HG02678 (cell line): ENCODE measurements around the gene ANAPC16.
"Not testable (repeated sequence)": the region's sequence is repeated elsewhere in the genome, so short reads cannot be mapped to it uniquely, and the experiment has no call there.

ENCODE experiments used
- ATAC-seq: cut with Tn5 transposase; IDR thresholded peaks from one replicate; pipeline ENCODE4 v1.9.1; 2021; ENCODE audit warnings: mild to moderate bottlenecking, moderate library complexity; ENCODE audit not compliant: unreplicated experiment

Gene ANAPC16

GRCh38 chr10:72261784-72262404, 46.1 kb downstream of the ANAPC16 start:
- ATAC-seq: no peak

- no peak for ATAC-seq
Measured at GRCh38 chr10:72263613-72264241, 47.9 kb downstream of the ANAPC16 start.

- no peak for ATAC-seq
Measured at GRCh38 chr10:72264536-72264935, 48.7 kb downstream of the ANAPC16 start.

GRCh38 chr10:72265508-72265907, 49.7 kb downstream of the ANAPC16 start:
- no peak for ATAC-seq

GRCh38 chr10:72265990-72266865, 50.4 kb downstream of the ANAPC16 start:
- ATAC-seq: no peak

GRCh38 chr10:72267381-72267780, 51.6 kb downstream of the ANAPC16 start:
- ATAC-seq: no peak

- no peak for ATAC-seq
Measured at GRCh38 chr10:72267819-72268399, 52.1 kb downstream of the ANAPC16 start.

GRCh38 chr10:72268475-72269200, 52.8 kb downstream of the ANAPC16 start:
- not testable (repeated sequence) for ATAC-seq

- ATAC-seq: no peak
Measured at GRCh38 chr10:72270607-72271281, 54.9 kb downstream of the ANAPC16 start.

- ATAC-seq: peak; percentile 21
Measured at GRCh38 chr10:72272689-72273409, 57.0 kb downstream of the ANAPC16 start.

- peak; percentile 86 for ATAC-seq
Measured at GRCh38 chr10:72273410-72274212, 57.8 kb downstream of the ANAPC16 start, which contains the start of gene DDIT4. DDIT4 (plus strand) TSS chr10:72273924; CDS start chr10:72274217, 293 bp downstream.

- ATAC-seq: no peak
Measured at GRCh38 chr10:72274213-72274729, 58.5 kb downstream of the ANAPC16 start.

GRCh38 chr10:72274730-72275350, 59.0 kb downstream of the ANAPC16 start:
- ATAC-seq: no peak

- ATAC-seq: no peak
Measured at GRCh38 chr10:72275351-72276012, 59.7 kb downstream of the ANAPC16 start.

- ATAC-seq: no peak
Measured at GRCh38 chr10:72276013-72276387, 60.2 kb downstream of the ANAPC16 start.

GRCh38 chr10:72276421-72277339, 60.9 kb downstream of the ANAPC16 start:
- no peak for ATAC-seq
